GM19395 (cell line): ENCODE results near the gene KCNC2.
"Not testable (repeated sequence)": the region's sequence is repeated elsewhere in the genome, so short reads cannot be mapped to it uniquely, and the experiment has no call there.

Experiments used
- ATAC-seq: cut with Tn5 transposase; IDR thresholded peaks from one replicate; pipeline ENCODE4 v1.9.1; 2021; ENCODE audit warnings: mild to moderate bottlenecking, moderate library complexity; ENCODE audit not compliant: unreplicated experiment

KCNC2 gene

GRCh38 chr12:75209812-75210138, at the start of gene KCNC2:
TSS of gene KCNC2 (minus strand) at chr12:75209839.
- no peak for ATAC-seq

- no peak for ATAC-seq
These were observed 49.5 kb upstream of the KCNC2 start for GRCh38 chr12:75259143-75259542.

GRCh38 chr12:75257510-75257909, 47.9 kb upstream of the KCNC2 start:
- no peak for ATAC-seq

GRCh38 chr12:75245108-75245507, 35.5 kb upstream of the KCNC2 start:
- no peak for ATAC-seq

GRCh38 chr12:75239987-75240386, 30.3 kb upstream of the KCNC2 start:
- peak; percentile 93 for ATAC-seq

- ATAC-seq: no peak
These were observed 26.6 kb upstream of the KCNC2 start for GRCh38 chr12:75236206-75236605.

- no peak for ATAC-seq
These were observed 17.5 kb upstream of the KCNC2 start for GRCh38 chr12:75227132-75227531.

GRCh38 chr12:75212072-75212471, 2.4 kb upstream of the KCNC2 start:
- ATAC-seq: no peak

GRCh38 chr12:75208856-75209811, 505 bp downstream of the KCNC2 start:
- ATAC-seq: no peak

GRCh38 chr12:75207338-75208083, 2.1 kb downstream of the KCNC2 start:
- no peak for ATAC-seq

- no peak for ATAC-seq
These were observed 4.1 kb downstream of the KCNC2 start for GRCh38 chr12:75205558-75205957.

GRCh38 chr12:75196865-75197264, 12.8 kb downstream of the KCNC2 start:
- ATAC-seq: no peak

- ATAC-seq: no peak
These were observed 13.2 kb downstream of the KCNC2 start for GRCh38 chr12:75196408-75196807.

- no peak for ATAC-seq
These were observed 15.4 kb downstream of the KCNC2 start for GRCh38 chr12:75194250-75194649.

- no peak for ATAC-seq
These were observed 17.4 kb downstream of the KCNC2 start for GRCh38 chr12:75192196-75192595.

GRCh38 chr12:75190846-75191245, 18.8 kb downstream of the KCNC2 start:
- no peak for ATAC-seq

- not testable (repeated sequence) for ATAC-seq
These were observed 23.8 kb downstream of the KCNC2 start for GRCh38 chr12:75185881-75186280.

- no peak for ATAC-seq
These were observed 25.1 kb downstream of the KCNC2 start for GRCh38 chr12:75184516-75184915.

GRCh38 chr12:75183967-75184366, 25.7 kb downstream of the KCNC2 start:
- ATAC-seq: no peak

GRCh38 chr12:75177997-75178396, 31.6 kb downstream of the KCNC2 start:
- ATAC-seq: peak; percentile 59

- ATAC-seq: no peak
These were observed 37.0 kb downstream of the KCNC2 start for GRCh38 chr12:75172611-75173010.

- peak; percentile 70 for ATAC-seq
These were observed 38.9 kb downstream of the KCNC2 start for GRCh38 chr12:75170640-75171185.
